ENCODE data around the gene OCRL.

- TF ChIP-seq GATA2 (IDR thresholded peaks at IDR 0.05; ENCODE audit: low read depth, low read length) (no peak), GATA3 (IDR thresholded peaks at IDR 0.05; ENCODE audit: low read depth, low read length) (no peak)
These were observed 10.3 kb upstream of the OCRL start for GRCh38 chrX:129529685-129530281.
